ENCODE data around the gene ZNF618. TPM values are rescaled to one million over a fixed set of nuclear protein-coding genes. Genes with fewer than 3 reads are reported as not detected.

The ZNF618 gene
- polyA plus RNA-seq, 1 of the 3 experiments (the other 2 are of a cell fraction), result 6.2 TPM

DNA sequence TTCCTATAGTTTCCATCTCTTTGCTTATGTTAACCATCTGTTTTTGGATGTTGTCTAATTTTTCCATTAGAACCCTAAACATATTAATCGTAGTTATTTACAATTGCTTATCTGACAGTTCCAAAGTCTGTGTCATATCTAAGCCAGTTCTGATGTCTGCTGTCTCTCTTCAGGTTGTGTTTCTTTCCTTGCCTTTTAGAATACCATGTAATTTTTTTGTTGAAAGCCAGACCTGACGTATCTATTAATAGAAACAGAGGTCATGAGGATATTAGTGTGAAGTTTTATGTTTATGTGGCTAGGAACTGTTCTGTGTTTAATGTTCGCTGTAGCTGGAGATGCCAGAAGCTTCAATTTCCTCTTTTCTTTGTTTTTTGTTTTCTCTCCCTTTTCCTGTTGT, 52.2 kb downstream of the ZNF618 start:
- Histone ChIP-seq H3K27me3 (ENCODE audit: insufficient read depth) (no peaks in the 10 kb centered on the region), H3K27ac (ENCODE audit: low read depth in 2 of 2, low read length in 1 of 2) (no peak overlapping the region), H3K4me1 (ENCODE audit: control insufficient read depth in 1 of 2, insufficient read depth in 2 of 2, low read depth in 1 of 2, low read length in 1 of 2) (peaks cover 0 to 9% of the 10 kb centered on the region in 2 experiments; a peak in 3 of 4 replicates), H2AFZ (ENCODE audit: low read depth) (no peak overlapping the region), H3K9ac (no peak overlapping the region), H3K4me3 (ENCODE audit: low read depth in 2 of 2, low read length in 1 of 2) (no peak overlapping the region), H4K20me1 (ENCODE audit: insufficient read depth) (peaks cover 18% of the 10 kb centered on the region; the same call in 1 of the 2 replicates), H3K9me3 (peaks cover 18% of the 10 kb centered on the region), H3K36me3 (replicated peaks in 1 of 2; ENCODE audit: control insufficient read depth in 1 of 2, insufficient read depth in 2 of 2, low read length in 1 of 2) (peaks cover 0 to 20% of the 10 kb centered on the region in 2 experiments), H3F3A (replicated peaks; ENCODE audit: insufficient read depth) (peaks cover 9% of the 10 kb centered on the region), H3K79me2 (ENCODE audit: insufficient read depth) (peaks cover 93% of the 10 kb centered on the region), H3K4me2 (no peak overlapping the region), H3K9me2 (no peaks in the 10 kb centered on the region)
- no peak for DNase-seq
- 94% methylated on average over 3 of the region's 3 CpGs for WGBS (ENCODE audit: low lambda C conversion rate)
- TF ChIP-seq, protein P1, sequence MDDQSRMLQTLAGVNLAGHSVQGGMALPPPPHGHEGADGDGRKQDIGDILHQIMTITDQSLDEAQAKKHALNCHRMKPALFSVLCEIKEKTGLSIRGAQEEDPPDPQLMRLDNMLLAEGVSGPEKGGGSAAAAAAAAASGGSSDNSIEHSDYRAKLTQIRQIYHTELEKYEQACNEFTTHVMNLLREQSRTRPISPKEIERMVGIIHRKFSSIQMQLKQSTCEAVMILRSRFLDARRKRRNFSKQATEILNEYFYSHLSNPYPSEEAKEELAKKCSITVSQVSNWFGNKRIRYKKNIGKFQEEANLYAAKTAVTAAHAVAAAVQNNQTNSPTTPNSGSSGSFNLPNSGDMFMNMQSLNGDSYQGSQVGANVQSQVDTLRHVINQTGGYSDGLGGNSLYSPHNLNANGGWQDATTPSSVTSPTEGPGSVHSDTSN (IDR thresholded peaks at IDR 0.05), result no peak
- TF ChIP-seq GABPA (IDR thresholded peaks at IDR 0.05; ENCODE audit: low read depth) (no peak), RAD21 (IDR thresholded peaks at IDR 0.05; ENCODE audit: low read length) (no peak), YY1 (IDR thresholded peaks at IDR 0.05; ENCODE audit: low read depth) (no peak), RXRA (IDR thresholded peaks at IDR 0.05; ENCODE audit: borderline replicate concordance, low read depth) (no peak), MXI1 (IDR thresholded peaks at IDR 0.05; ENCODE audit: low read depth, low read length) (no peak), RFX5 (IDR thresholded peaks at IDR 0.05; ENCODE audit: low read length) (no peak), POLR2AphosphoS5 (IDR thresholded peaks at IDR 0.05; ENCODE audit: low read depth, low read length) (no peak), GATA2 (CRISPR knock-in tag; IDR thresholded peaks at IDR 0.05) (no peak), NFIC (IDR thresholded peaks at IDR 0.05; ENCODE audit: borderline replicate concordance) (no peak), JUND (IDR thresholded peaks at IDR 0.05) (no peak), EP300 (IDR thresholded peaks at IDR 0.05; ENCODE audit: borderline replicate concordance in 1 of 2, low read depth in 1 of 2, low read length in 1 of 2) (no peak), SMC3 (IDR thresholded peaks at IDR 0.05; ENCODE audit: low read depth, low read length) (no peak), FOSL2 (IDR thresholded peaks at IDR 0.05; ENCODE audit: borderline replicate concordance, low read depth) (no peak), FOXM1 (IDR thresholded peaks at IDR 0.05; ENCODE audit: low read depth) (no peak)
- TF ChIP-seq, protein P2, sequence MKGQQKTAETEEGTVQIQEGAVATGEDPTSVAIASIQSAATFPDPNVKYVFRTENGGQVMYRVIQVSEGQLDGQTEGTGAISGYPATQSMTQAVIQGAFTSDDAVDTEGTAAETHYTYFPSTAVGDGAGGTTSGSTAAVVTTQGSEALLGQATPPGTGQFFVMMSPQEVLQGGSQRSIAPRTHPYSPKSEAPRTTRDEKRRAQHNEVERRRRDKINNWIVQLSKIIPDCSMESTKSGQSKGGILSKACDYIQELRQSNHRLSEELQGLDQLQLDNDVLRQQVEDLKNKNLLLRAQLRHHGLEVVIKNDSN (IDR thresholded peaks at IDR 0.05; ENCODE audit: borderline replicate concordance, low read depth), result no peak
- TF ChIP-seq, protein P3, sequence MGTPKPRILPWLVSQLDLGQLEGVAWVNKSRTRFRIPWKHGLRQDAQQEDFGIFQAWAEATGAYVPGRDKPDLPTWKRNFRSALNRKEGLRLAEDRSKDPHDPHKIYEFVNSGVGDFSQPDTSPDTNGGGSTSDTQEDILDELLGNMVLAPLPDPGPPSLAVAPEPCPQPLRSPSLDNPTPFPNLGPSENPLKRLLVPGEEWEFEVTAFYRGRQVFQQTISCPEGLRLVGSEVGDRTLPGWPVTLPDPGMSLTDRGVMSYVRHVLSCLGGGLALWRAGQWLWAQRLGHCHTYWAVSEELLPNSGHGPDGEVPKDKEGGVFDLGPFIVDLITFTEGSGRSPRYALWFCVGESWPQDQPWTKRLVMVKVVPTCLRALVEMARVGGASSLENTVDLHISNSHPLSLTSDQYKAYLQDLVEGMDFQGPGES (IDR thresholded peaks at IDR 0.05; ENCODE audit: low read depth, low read length), result no peak
- TF ChIP-seq, protein P4, sequence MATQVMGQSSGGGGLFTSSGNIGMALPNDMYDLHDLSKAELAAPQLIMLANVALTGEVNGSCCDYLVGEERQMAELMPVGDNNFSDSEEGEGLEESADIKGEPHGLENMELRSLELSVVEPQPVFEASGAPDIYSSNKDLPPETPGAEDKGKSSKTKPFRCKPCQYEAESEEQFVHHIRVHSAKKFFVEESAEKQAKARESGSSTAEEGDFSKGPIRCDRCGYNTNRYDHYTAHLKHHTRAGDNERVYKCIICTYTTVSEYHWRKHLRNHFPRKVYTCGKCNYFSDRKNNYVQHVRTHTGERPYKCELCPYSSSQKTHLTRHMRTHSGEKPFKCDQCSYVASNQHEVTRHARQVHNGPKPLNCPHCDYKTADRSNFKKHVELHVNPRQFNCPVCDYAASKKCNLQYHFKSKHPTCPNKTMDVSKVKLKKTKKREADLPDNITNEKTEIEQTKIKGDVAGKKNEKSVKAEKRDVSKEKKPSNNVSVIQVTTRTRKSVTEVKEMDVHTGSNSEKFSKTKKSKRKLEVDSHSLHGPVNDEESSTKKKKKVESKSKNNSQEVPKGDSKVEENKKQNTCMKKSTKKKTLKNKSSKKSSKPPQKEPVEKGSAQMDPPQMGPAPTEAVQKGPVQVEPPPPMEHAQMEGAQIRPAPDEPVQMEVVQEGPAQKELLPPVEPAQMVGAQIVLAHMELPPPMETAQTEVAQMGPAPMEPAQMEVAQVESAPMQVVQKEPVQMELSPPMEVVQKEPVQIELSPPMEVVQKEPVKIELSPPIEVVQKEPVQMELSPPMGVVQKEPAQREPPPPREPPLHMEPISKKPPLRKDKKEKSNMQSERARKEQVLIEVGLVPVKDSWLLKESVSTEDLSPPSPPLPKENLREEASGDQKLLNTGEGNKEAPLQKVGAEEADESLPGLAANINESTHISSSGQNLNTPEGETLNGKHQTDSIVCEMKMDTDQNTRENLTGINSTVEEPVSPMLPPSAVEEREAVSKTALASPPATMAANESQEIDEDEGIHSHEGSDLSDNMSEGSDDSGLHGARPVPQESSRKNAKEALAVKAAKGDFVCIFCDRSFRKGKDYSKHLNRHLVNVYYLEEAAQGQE (IDR thresholded peaks at IDR 0.05; ENCODE audit: low read depth, low read length), result no peak
- TF ChIP-seq, protein P5, sequence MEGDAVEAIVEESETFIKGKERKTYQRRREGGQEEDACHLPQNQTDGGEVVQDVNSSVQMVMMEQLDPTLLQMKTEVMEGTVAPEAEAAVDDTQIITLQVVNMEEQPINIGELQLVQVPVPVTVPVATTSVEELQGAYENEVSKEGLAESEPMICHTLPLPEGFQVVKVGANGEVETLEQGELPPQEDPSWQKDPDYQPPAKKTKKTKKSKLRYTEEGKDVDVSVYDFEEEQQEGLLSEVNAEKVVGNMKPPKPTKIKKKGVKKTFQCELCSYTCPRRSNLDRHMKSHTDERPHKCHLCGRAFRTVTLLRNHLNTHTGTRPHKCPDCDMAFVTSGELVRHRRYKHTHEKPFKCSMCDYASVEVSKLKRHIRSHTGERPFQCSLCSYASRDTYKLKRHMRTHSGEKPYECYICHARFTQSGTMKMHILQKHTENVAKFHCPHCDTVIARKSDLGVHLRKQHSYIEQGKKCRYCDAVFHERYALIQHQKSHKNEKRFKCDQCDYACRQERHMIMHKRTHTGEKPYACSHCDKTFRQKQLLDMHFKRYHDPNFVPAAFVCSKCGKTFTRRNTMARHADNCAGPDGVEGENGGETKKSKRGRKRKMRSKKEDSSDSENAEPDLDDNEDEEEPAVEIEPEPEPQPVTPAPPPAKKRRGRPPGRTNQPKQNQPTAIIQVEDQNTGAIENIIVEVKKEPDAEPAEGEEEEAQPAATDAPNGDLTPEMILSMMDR (IDR thresholded peaks at IDR 0.05), result no peak
- ChIA-PET CTCF (no interaction called here), POLR2A (no interaction called here)
